ENCODE measurements around the gene PIGP.
"Not testable (repeated sequence)": the region's sequence is repeated elsewhere in the genome, so short reads cannot be mapped to it uniquely, and the experiment has no call there.

PIGP gene

DNA sequence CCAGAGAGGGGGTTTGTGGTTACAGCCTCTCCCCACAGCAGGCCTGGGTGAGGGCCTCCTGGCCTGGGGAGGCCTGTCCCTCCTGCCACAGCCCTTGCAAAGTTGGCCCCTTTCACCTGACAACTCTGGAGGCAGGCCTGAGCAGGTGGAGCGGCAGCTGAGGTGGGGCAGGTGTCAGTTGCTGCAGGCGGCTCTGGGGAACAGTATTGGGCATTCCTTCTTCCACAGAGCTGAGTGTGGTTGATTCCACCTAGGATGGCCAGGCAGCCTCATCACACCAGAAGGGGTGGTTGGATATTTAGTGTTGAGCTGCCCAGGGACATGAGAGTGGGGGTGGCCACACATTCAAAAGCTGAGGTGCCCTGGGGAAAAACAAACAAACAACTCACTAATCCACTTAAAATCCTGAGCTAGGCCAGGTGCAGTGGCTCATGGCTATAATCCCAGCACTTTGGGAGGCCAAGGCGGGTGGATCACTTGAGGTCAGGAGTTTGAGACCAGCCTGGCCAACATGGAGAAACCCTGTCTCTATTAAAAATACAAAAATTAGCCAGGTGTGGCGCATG, 31.1 kb downstream of the PIGP start:
- no peak for DNase-seq

DNA sequence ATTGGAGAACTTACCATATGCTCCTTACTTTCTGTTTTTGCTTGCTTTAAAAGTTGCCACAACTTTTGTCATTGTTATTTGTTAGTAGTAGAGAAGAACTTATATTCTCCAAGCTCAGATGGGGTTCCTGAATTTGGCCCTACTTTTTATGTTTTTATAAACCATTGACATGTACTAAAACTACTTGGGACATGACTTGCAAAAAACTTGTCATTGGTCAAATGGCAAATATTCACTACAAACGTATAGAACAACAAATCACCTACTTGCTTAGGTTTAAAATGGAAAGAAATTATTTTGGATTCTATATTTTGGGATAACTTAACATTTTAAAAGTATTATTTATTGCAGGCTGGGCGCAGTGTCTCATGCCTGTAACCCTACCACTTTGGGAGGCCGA, 32.7 kb downstream of the PIGP start:
- no peak for DNase-seq

DNA sequence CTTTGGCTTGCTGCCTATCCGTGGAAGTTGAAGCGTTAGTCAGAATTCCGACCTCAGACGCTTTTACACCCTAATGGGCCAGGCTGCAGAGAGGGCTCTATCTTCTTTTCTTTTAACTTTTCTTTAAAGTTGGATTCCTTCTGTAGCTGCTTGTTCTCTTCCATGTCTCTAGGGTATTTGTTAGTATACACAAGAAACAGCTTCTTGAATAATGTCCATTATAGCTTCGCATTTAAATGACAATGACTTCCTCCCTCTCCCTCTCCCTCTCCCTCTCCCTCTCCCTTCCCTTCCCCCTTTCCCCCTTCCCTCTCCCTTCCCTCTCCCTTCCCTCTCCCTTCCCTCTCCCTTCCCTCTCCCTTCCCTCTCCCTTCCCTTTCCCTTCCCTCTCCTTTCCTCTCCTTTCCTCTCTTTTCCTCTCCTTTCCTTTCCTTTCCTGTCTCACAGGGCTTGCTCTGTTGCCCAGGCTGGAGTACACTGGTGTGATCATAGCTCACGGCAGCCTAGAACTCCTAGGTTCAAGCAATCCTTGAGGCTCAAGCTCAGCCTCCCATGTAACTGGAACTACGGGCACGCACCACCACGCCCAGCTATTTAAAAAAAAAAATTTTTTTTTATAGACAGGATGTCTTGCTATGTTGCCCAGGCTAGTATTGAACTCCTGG, 33.3 kb downstream of the PIGP start:
- DNase-seq = no peak

DNA sequence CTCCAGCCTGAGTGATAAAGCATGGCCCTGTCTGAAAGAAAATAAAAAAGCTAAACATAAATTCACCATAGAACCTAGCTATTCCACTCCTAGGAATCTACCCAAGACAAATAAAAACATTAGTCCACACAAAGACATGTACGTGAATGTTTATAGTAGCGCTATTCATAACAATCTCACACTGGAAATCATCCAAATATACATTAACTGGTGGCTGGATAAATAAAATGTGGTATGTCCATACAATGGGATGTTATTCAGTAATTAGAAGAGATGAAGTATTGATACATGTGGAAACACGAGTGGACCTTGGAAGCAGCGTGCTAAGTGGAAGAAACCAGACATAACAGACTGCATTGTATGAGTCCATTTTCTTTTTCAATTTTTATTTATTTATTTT, 36.7 kb downstream of the PIGP start:
- no peak for DNase-seq

DNA sequence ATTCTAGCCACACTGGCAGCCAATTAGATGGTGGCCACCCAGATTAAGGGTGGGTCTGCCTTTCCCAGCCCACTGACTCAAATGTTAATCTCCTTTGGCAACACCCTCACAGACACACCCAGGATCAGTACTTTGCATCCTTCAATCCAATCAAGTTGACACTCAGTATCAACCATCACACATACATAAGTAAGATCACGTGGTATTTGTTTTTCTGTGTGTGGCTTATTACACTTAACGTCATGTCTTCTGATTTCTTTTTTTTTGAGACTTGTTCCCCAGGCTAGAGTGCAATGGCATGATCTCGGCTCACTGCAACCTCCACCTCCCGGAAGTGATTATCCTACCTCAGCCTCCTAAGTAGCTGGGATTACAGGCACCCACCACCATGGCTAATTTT, 38.5 kb downstream of the PIGP start:
- not testable (repeated sequence) for DNase-seq

DNA sequence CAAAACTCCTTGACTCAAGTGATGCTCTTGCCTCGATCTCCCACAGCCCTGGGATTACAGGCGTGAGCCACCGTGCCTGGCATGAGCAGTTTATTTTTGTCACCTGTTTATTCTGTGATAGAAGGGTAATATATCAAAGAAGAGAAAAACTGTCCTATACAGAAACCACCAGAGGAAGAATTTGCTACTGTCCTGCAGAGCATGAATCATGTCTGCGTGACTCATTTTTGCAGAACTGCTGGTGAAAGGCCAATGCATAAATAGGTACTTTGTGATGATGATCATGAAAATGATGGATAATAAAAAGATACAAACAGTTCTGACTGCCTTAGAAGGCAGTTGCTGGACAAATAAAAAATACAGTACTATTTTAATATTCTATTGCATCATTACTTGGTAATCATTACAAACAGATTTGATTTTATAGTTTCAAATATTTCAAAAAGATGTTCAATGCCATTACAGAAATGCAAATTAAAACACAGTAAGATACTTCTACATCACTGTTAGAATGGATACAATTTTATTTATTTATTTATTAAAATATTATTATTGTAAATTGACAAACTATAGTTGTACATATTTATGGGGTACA, 39.9 kb downstream of the PIGP start:
- no peak for DNase-seq

DNA sequence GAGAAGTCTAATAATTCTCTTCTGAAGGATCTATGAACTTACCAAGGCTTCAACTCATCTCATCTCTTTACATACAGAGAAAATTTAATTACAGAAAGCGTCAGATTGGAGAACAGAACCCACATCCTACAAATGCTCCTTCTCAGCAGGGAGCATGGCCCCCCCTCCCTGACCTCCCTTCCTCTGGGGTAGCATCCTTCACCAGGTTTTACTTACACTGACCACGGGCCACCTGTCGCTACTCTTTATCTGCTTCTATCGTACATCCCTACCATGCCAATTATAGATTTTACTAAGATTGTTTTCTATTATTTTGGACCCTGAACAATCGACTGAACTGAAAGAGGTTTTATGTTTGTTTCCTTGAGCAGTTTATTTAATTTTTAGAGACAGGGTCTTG, 40.6 kb downstream of the PIGP start:
- DNase-seq = no peak

DNA sequence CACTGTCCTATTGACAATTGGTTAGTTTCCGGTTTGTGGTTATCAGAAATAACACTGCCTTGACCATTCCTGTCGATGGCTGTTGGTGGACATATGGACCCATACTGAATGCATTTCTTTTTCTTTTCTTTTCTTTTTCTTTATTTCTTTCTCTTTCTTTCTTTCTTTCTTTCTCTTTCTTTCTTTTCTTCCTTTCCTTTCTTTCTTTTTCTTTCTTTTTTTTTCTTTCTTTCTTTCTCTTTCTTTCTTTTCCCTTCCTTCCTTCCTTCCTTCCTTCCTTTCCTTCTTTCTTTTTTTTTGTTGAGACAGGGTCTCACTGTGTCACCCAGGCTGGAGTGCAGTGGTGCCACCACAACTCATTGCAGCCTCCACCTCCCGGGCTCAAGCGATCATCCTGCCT, 42.0 kb downstream of the PIGP start:
- no peak for DNase-seq

DNA sequence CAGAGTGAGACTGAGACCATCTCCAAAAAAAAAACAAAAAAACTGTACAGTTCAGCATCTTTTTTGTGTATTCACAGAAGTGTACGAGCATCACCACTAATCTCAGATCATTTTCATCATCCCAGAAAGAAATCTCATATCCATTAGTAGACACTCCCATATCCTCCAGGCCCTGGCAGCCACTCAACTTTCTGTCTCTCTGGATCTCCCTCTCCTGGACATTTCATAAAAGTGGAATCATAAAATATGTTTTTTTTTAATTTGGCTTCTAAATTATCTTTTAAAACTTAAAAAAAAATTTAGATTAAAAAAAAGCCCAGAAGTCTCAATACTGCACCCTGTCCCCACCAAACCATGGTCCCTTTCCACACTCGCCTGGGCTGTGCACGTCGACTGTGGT, 44.3 kb downstream of the PIGP start:
- DNase-seq = no peak

DNA sequence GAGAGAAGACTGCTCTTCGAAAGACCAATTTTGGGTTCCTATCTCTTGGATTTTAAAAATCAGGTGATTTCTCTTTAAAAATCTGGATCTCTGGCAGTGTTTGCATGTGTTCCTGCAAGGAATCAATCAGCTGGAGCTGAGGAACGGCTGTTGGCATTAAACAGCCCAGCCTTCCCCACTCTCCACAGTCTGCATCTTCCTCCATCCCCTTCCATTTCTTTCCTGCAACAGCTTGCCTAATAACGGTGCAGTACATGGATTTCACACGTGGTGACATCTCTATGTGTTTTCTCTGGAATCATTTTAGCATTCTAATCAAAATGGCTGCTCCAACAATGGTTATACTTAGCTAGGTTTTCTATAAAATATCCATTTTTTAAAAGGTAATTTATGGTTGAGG, 46.4 kb downstream of the PIGP start:
- DNase-seq = no peak

DNA sequence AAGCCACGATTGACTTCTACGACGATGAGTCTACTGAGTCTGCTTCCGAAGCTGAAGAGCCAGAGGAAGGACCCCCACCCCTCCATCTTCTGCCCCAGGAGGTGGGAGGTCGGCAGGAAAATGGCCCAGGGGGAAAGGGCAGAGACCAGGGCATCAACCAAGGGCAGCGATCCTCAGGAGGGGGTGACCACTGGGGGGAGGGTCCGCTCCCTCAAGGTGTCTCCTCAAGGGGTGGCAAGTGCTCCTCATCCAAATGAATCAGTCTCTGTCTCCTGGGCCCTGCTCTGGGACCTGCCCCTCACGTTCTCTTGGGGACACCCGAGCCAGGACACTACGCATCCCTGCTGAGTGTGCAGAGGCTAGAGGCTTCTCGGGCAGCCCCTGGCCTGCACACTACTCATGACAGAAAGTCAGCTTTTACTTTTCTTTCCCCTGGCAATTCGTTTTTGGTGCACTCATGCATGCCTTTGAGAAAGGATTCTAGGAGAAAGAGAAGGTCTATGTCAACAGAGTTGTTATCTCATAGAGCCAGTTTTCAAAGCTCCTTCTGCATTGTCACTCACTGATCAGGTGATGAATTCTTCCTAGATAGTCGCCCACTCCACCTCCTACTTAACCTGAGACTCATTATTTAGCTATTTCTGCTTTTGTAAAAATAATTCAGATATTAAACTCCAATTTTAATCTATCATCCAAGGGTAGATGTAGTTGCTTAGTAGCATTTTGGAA, 54.8 kb downstream of the PIGP start:
- DNase-seq = no peak

Data from CD4-positive, alpha-beta T cell treated with Interleukin-17A for 4 hours (primary cell).